ENCODE measurements around the gene PLCD1. TPM values are rescaled to one million over a fixed set of nuclear protein-coding genes. Genes with fewer than 3 reads are reported as not detected.
"Not testable (repeated sequence)": the region's sequence is repeated elsewhere in the genome, so short reads cannot be mapped to it uniquely, and the experiment has no call there.

The PLCD1 gene
- total and polyA plus RNA-seq, 2 donors (not counting 1 experiment from before 2014, with no cell fraction given) = 8.2 to 47.2 TPM

GRCh38 chr3:37990527-37990926, 38.9 kb downstream of the PLCD1 start, which contains the start of gene VILL:
Gene VILL (plus strand): TSS chr3:37990786. CDS start chr3:37993673, 2,887 bp downstream.
- peaks cover 2% of the 10 kb centered on the region for H3K4me1 ChIP-seq (ENCODE audit: control insufficient read depth, extremely low read depth, insufficient read depth, low read length)
- H3K9me3 ChIP-seq (ENCODE audit: control insufficient read depth, insufficient read depth, low read depth, low read length) = no peaks in the 10 kb centered on the region
- H3K4me2 ChIP-seq (ENCODE audit: extremely low read depth, insufficient read depth, low read length) = no peak within 1 kb of the TSS
- H3K36me3 ChIP-seq (ENCODE audit: control insufficient read depth, insufficient read depth, low read length) = no peaks in the 10 kb centered on the region
- no peak within 1 kb of the TSS for H3K27ac ChIP-seq (ENCODE audit: insufficient read depth, low read length)
- DNase-seq (ENCODE audit: low read depth in 2 of 2) = no peak
- no peak within 1 kb of the TSS for H2AFZ ChIP-seq (ENCODE audit: low read length)
- no peaks in the 10 kb centered on the region for H3K27me3 ChIP-seq (ENCODE audit: control insufficient read depth, insufficient read depth, low read length)
- H3K79me2 ChIP-seq (ENCODE audit: control insufficient read depth, insufficient read depth, low read length) = no peaks in the 10 kb centered on the region
- TF ChIP-seq CTCF (conservative IDR thresholded peaks at IDR 0.05 in 1 of 2, IDR thresholded peaks at IDR 0.05 in 1 of 2; ENCODE audit: low read depth in 1 of 2, low read length in 2 of 2) = no peak
- no peak within 1 kb of the TSS for H3K4me3 ChIP-seq (replicated peaks in 1 of 4; ENCODE audit: control extremely low read depth in 1 of 4, insufficient read depth in 1 of 4, low read depth in 3 of 4, low read length in 4 of 4)
- H3K9ac ChIP-seq (ENCODE audit: insufficient read depth, low read length) = no peak within 1 kb of the TSS
- H4K20me1 ChIP-seq (ENCODE audit: control insufficient read depth, extremely low read depth, insufficient read depth, low read length) = no peaks in the 10 kb centered on the region

GRCh38 chr3:37989821-37990480, 39.5 kb downstream of the PLCD1 start:
- Histone ChIP-seq H3K36me3 (ENCODE audit: control insufficient read depth, insufficient read depth, low read length) (no peaks in the 10 kb centered on the region), H4K20me1 (ENCODE audit: control insufficient read depth, extremely low read depth, insufficient read depth, low read length) (no peaks in the 10 kb centered on the region), H3K79me2 (ENCODE audit: control insufficient read depth, insufficient read depth, low read length) (no peaks in the 10 kb centered on the region), H3K9me3 (ENCODE audit: control insufficient read depth, insufficient read depth, low read depth, low read length) (no peaks in the 10 kb centered on the region), H3K27ac (ENCODE audit: insufficient read depth, low read length) (no peak overlapping the region), H3K4me1 (ENCODE audit: control insufficient read depth, extremely low read depth, insufficient read depth, low read length) (peaks cover 2% of the 10 kb centered on the region), H3K4me2 (ENCODE audit: extremely low read depth, insufficient read depth, low read length) (no peak overlapping the region), H2AFZ (ENCODE audit: low read length) (no peak overlapping the region), H3K9ac (ENCODE audit: insufficient read depth, low read length) (no peak overlapping the region), H3K27me3 (ENCODE audit: control insufficient read depth, insufficient read depth, low read length) (no peaks in the 10 kb centered on the region), H3K4me3 (replicated peaks in 1 of 4; ENCODE audit: control extremely low read depth in 1 of 4, insufficient read depth in 1 of 4, low read depth in 3 of 4, low read length in 4 of 4) (no peak overlapping the region)
- DNase-seq (ENCODE audit: low read depth in 2 of 2) = no peak
- TF ChIP-seq CTCF (conservative IDR thresholded peaks at IDR 0.05 in 1 of 2, IDR thresholded peaks at IDR 0.05 in 1 of 2; ENCODE audit: low read depth in 1 of 2, low read length in 2 of 2) (no peak), EZH2 (IDR thresholded peaks at IDR 0.05; ENCODE audit: low read length, missing control alignments) (no peak)

GRCh38 chr3:37988931-37989525, 40.4 kb downstream of the PLCD1 start:
- H3K4me1 ChIP-seq (ENCODE audit: control insufficient read depth, extremely low read depth, insufficient read depth, low read length) = peaks cover 2% of the 10 kb centered on the region
- no peak overlapping the region for H3K4me2 ChIP-seq (ENCODE audit: extremely low read depth, insufficient read depth, low read length)
- no peak for TF ChIP-seq EZH2 (IDR thresholded peaks at IDR 0.05; ENCODE audit: low read length, missing control alignments)
- no peak for TF ChIP-seq CTCF (conservative IDR thresholded peaks at IDR 0.05 in 1 of 2, IDR thresholded peaks at IDR 0.05 in 1 of 2; ENCODE audit: low read depth in 1 of 2, low read length in 2 of 2)
- no peaks in the 10 kb centered on the region for H3K79me2 ChIP-seq (ENCODE audit: control insufficient read depth, insufficient read depth, low read length)
- DNase-seq (ENCODE audit: low read depth in 2 of 2) = no peak
- H4K20me1 ChIP-seq (ENCODE audit: control insufficient read depth, extremely low read depth, insufficient read depth, low read length) = no peaks in the 10 kb centered on the region
- H3K4me3 ChIP-seq (replicated peaks in 1 of 4; ENCODE audit: control extremely low read depth in 1 of 4, insufficient read depth in 1 of 4, low read depth in 3 of 4, low read length in 4 of 4) = no peak overlapping the region
- H3K9me3 ChIP-seq (ENCODE audit: control insufficient read depth, insufficient read depth, low read depth, low read length) = no peaks in the 10 kb centered on the region
- no peak overlapping the region for H3K27ac ChIP-seq (ENCODE audit: insufficient read depth, low read length)
- no peaks in the 10 kb centered on the region for H3K27me3 ChIP-seq (ENCODE audit: control insufficient read depth, insufficient read depth, low read length)
- no peak overlapping the region for H3K9ac ChIP-seq (ENCODE audit: insufficient read depth, low read length)
- H2AFZ ChIP-seq (ENCODE audit: low read length) = no peak overlapping the region
- no peaks in the 10 kb centered on the region for H3K36me3 ChIP-seq (ENCODE audit: control insufficient read depth, insufficient read depth, low read length)

- not testable (repeated sequence) for H2AFZ ChIP-seq (ENCODE audit: low read length); H3K4me3 ChIP-seq (replicated peaks in 1 of 4; ENCODE audit: control extremely low read depth in 1 of 4, insufficient read depth in 1 of 4, low read depth in 3 of 4, low read length in 4 of 4); H3K27me3 ChIP-seq (ENCODE audit: control insufficient read depth, insufficient read depth, low read length); H3K36me3 ChIP-seq (ENCODE audit: control insufficient read depth, insufficient read depth, low read length); H3K9ac ChIP-seq (ENCODE audit: insufficient read depth, low read length); H3K79me2 ChIP-seq (ENCODE audit: control insufficient read depth, insufficient read depth, low read length); H3K4me2 ChIP-seq (ENCODE audit: extremely low read depth, insufficient read depth, low read length); H4K20me1 ChIP-seq (ENCODE audit: control insufficient read depth, extremely low read depth, insufficient read depth, low read length); H3K27ac ChIP-seq (ENCODE audit: insufficient read depth, low read length); DNase-seq (ENCODE audit: low read depth in 2 of 2); H3K4me1 ChIP-seq (ENCODE audit: control insufficient read depth, extremely low read depth, insufficient read depth, low read length); H3K9me3 ChIP-seq (ENCODE audit: control insufficient read depth, insufficient read depth, low read depth, low read length)
These were observed 41.1 kb downstream of the PLCD1 start for GRCh38 chr3:37988376-37988775.
